Osteocyte (in vitro differentiated cells): ENCODE measurements around the gene ZNF543. TPM values are rescaled to one million over a fixed set of nuclear protein-coding genes. Genes with fewer than 3 reads are reported as not detected.
"Not testable (repeated sequence)": the region's sequence is repeated elsewhere in the genome, so short reads cannot be mapped to it uniquely, and the experiment has no call there.

Source experiments
- DNase-seq: peaks from one replicate; pipeline ENCODE4 v3.0.0; 2021; ENCODE audit warnings: mixed read lengths; ENCODE audit not compliant: unreplicated experiment; ENCODE audit errors: extremely low spot score
- H3K27ac Mint-ChIP-seq: one replicate; pipeline ENCODE4 v1.8.0; 2021; ENCODE audit warnings: mild to moderate bottlenecking, mixed read lengths; ENCODE audit not compliant: unreplicated experiment
- H3K27me3 Mint-ChIP-seq: one replicate; pipeline ENCODE4 v1.8.0; 2021; ENCODE audit warnings: mixed read lengths; ENCODE audit not compliant: unreplicated experiment
- H3K36me3 Mint-ChIP-seq: one replicate; pipeline ENCODE4 v1.8.0; 2021; ENCODE audit warnings: mixed read lengths; ENCODE audit not compliant: unreplicated experiment
- H3K4me1 Mint-ChIP-seq: one replicate; pipeline ENCODE4 v1.8.0; 2021; ENCODE audit warnings: mixed read lengths; ENCODE audit not compliant: unreplicated experiment
- H3K4me3 Mint-ChIP-seq: one replicate; pipeline ENCODE4 v1.8.0; 2021; ENCODE audit warnings: mild to moderate bottlenecking, moderate library complexity, mixed read lengths; ENCODE audit not compliant: unreplicated experiment
- H3K9me3 Mint-ChIP-seq: one replicate; pipeline ENCODE4 v1.8.0; 2021; ENCODE audit warnings: mixed read lengths; ENCODE audit not compliant: unreplicated experiment
- CTCF ChIP-seq: fragments of 200-600 bp; sonication (generic); IDR thresholded peaks from 2 replicates; pipeline ENCODE4 v1.5.0; 2021; ENCODE audit warnings: antibody characterized with exemption, mild to moderate bottlenecking, moderate library complexity
- long read RNA-seq: library from polyadenylated mRNA; unstranded; transcript quantifications from one replicate; pipeline ENCODE4 v2.0.0, GENCODE V29; 2021
- total RNA-seq: library from RNA; stranded (reverse); gene quantifications from 2 replicates; pipeline ENCODE4 v1.2.1, GENCODE V29; 2021

Gene ZNF543
- 7.1 and 7.3 TPM in 2 replicates for total RNA-seq
- long read RNA-seq, partial matches to known transcripts = 0 of 8 reads
- long read RNA-seq, other reads (novel, unspliced or antisense) = 4 of 8 reads

DNA sequence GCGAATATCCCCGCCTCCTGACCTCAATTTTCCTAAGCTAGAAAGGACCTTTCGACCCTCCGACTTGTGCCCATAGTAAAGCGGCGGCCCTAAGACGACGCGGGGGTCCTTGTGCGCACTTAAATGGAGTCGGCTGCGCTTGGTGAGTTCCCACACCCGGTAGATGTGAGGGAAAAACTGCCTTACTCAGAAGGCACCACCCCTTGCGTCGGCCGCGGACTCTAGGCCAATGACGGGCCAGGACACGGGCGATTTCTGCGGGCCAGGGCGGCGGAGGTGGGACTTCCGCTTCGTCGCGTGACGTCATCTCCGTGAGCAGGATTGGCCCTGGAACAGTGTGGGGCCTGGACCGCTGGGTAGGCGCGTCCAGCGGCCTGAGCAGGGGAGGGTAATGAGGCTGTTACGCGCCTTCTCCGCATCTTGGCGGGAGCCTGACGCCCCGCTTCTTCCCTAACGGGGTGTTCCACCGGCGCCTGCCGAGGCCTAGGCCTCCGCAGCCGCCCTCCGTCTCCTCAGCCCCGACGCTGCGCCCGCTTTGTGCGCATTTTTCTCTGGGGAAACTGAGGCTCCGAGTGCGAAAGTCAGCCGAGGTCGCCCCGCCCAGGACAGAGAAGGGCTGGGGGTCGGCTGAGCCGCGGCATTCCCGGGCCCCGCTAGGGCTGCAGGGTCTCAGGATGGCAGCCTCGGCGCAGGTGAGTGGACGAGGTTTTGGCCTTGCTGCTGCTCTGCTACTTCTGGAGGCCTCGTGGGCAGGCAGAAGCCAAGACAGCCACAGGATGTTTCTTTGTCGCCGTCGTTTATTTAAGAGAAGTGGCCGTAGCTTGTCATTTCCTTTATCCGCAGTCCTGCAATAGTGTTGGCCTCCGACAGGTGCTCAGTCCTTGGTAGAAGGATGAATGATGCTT lies at the start of gene ZNF543:
ZNF543 (plus strand) TSS at position 293 of the 905 bp plus-strand sequence; CDS start at position 675, 382 bp downstream.
- peak within 1 kb of the TSS; percentile 95 for H3K4me3 Mint-ChIP-seq
- peak; percentile 97 for DNase-seq
- peaks cover 27% of the 10 kb centered on the region for H3K4me1 Mint-ChIP-seq
- peaks cover 23% of the 10 kb centered on the region for H3K27me3 Mint-ChIP-seq
- peak within 1 kb of the TSS; percentile 99 for H3K27ac Mint-ChIP-seq
- H3K36me3 Mint-ChIP-seq = peaks cover 13% of the 10 kb centered on the region
- H3K9me3 Mint-ChIP-seq = no peaks in the 10 kb centered on the region
- TF ChIP-seq CTCF = no peak

GRCh38 chr19:57271280-57271679 lies 49.0 kb upstream of the ZNF543 start:
- Mint-ChIP-seq H3K36me3 (peaks cover 25% of the 10 kb centered on the region), H3K27me3 (no peaks in the 10 kb centered on the region), H3K9me3 (no peaks in the 10 kb centered on the region), H3K4me3 (no peak overlapping the region), H3K27ac (no peak overlapping the region), H3K4me1 (no peaks in the 10 kb centered on the region)
- TF ChIP-seq CTCF = no peak
- peak; percentile 17 for DNase-seq

DNA sequence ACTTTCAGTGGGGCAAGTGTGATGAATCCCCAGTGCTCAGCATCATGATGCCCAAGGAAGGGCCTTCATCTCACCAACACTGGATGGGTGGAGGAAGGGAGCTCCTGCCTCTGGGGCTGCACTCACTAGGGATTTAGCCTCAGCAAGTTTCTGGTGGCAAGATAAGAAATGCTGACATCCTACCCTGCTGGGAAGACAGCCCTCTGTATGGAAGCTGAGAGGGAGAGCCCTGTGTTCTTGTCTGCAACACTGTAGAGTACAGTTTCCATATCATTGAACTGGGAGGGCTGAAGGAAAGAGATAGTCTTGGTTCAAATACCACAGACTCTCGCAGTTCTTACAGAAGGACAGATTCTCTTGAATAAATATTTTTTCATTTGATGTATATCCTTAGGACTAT lies 47.3 kb upstream of the ZNF543 start:
- no peak overlapping the region for H3K4me3 Mint-ChIP-seq
- H3K9me3 Mint-ChIP-seq = no peaks in the 10 kb centered on the region
- H3K27ac Mint-ChIP-seq = no peak overlapping the region
- H3K4me1 Mint-ChIP-seq = no peaks in the 10 kb centered on the region
- TF ChIP-seq CTCF = no peak
- H3K36me3 Mint-ChIP-seq = peaks cover 24% of the 10 kb centered on the region
- peak; percentile 25 for DNase-seq
- no peaks in the 10 kb centered on the region for H3K27me3 Mint-ChIP-seq

DNA sequence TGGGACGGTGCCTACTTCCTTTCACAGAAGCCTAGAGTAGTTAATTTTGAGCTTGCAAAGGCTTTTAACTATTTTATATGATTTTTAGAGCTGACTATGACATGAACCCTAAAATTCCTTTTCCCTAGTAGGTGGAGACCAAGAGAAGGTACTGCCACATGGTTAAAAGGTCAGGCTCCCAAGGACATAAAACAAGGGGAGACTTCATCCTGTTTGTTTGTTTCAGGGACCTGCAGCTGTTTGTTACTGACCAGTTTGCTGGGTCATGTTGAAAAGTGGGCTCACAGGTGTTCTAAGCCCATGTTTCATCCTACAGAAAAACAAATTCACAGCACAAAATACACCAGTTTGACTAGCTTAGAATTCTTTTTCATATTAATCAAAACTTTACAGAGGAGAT lies 43.8 kb upstream of the ZNF543 start:
- no peak overlapping the region for H3K27ac Mint-ChIP-seq
- peaks cover 17% of the 10 kb centered on the region for H3K36me3 Mint-ChIP-seq
- H3K9me3 Mint-ChIP-seq = no peaks in the 10 kb centered on the region
- DNase-seq = no peak
- H3K4me1 Mint-ChIP-seq = peaks cover 6% of the 10 kb centered on the region
- no peak overlapping the region for H3K4me3 Mint-ChIP-seq
- H3K27me3 Mint-ChIP-seq = no peaks in the 10 kb centered on the region
- no peak for TF ChIP-seq CTCF

DNA sequence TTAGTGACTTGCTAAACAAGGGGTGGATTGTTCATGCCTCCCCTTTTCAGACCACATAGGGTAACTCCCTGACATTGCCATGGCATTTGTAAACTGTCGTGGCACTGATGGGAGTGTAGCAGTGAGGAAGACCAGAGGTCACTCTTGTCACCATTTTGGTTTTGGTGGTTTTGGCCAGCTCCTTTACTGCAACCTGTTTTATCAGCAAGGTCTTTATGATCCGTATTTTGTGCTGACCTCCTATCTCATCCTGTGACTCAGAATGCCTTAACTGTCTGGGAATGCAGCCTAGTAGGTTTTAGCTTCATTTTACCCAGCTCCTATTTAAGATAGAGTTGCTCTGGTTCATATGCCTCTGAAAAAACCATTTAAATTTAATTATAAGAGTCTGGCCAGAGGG lies 41.8 kb upstream of the ZNF543 start:
- H3K27ac Mint-ChIP-seq, H3K27me3 Mint-ChIP-seq, H3K4me3 Mint-ChIP-seq, H3K36me3 Mint-ChIP-seq, H3K9me3 Mint-ChIP-seq: not testable (repeated sequence)
- H3K4me1 Mint-ChIP-seq = peaks cover 26% of the 10 kb centered on the region
- DNase-seq = peak; percentile 15
